GM19397 (cell line): ENCODE measurements around the gene MYF6.

ENCODE experiments used
- ATAC-seq: cut with Tn5 transposase; IDR thresholded peaks from one replicate; pipeline ENCODE4 v1.9.1; 2021; ENCODE audit warnings: mild to moderate bottlenecking, moderate library complexity; ENCODE audit not compliant: unreplicated experiment

The MYF6 gene

GRCh38 chr12:80749456-80749855 is 42.0 kb downstream of the MYF6 start:
- no peak for ATAC-seq

DNA sequence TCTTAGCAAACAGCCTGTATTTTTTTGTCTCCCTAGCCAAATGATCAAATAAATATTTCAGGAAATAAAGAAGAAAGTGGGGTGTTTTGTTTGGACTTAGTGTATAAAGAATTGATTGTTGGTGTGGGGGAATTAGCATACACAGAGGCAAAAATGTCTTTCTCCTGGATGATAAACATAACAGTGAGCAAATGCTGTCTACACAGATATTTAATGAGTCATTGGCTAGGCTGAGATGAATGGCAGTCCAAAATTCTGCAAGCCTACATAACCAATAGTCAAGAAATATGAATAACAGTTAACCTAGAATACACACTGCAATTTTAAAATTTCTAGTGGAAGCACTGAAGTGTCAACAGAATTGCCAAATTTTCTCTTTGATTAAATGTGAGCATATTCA is 45.0 kb downstream of the MYF6 start:
- no peak for ATAC-seq

GRCh38 chr12:80754274-80754673 is 46.8 kb downstream of the MYF6 start:
- no peak for ATAC-seq

GRCh38 chr12:80756875-80757274 is 49.4 kb downstream of the MYF6 start:
- no peak for ATAC-seq
